DND-41 (cell line): ENCODE data around the gene ZNF503.

Source experiments
- CTCF ChIP-seq: IDR thresholded peaks from 2 replicates; pipeline ENCODE4 v1.5.1; 2012; ENCODE audit warnings: borderline replicate concordance, low read length, moderate library complexity, mild to moderate bottlenecking; ENCODE audit not compliant: poor library complexity, severe bottlenecking; ENCODE audit errors: extremely low read depth
- EZH2 ChIP-seq: IDR thresholded peaks from 3 replicates; pipeline ENCODE4 v1.6.1; 2012; ENCODE audit warnings: borderline replicate concordance, low read depth, mild to moderate bottlenecking, moderate library complexity, low read length, inconsistent platforms; ENCODE audit not compliant: severe bottlenecking

DNA sequence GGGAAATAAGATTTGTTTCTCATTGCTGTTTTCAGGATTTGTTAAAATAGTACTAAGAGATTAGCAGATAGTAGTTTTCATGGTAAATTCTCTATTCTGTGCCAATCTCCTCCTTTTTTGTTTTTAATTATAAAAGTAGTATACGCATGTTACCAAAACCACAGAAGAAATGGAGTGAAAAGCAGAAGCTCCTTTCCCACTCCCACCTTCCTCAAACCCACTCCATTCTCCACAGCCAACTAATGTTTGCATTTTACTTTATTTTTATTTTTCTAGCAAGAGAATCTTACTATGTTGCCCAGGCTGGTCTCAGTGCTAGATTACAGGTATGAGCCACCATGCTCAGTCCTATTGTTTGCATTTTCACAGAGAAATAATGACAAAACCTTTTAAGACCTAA lies 25.3 kb upstream of the ZNF503 start:
- TF ChIP-seq CTCF (no peak), EZH2 (no peak)
